Measurements from ENCODE around the gene EEF2. TPM values are rescaled to one million over a fixed set of nuclear protein-coding genes. Genes with fewer than 3 reads are reported as not detected.

EEF2 gene
- total RNA-seq, 2 donors from 2014 or later = 1,974 to 1,998 TPM

- WGBS = 2% methylated on average over 47 of the region's 51 CpGs
- DNase-seq (ENCODE audit: low spot score) = no peak
- H3K9me3 ChIP-seq = no peaks in the 10 kb centered on the region
- peaks cover 4% of the 10 kb centered on the region for H3K27me3 ChIP-seq (replicated peaks; ENCODE audit: insufficient read depth)
- no peaks in the 10 kb centered on the region for H3K4me1 ChIP-seq (replicated peaks)
- intact Hi-C loops (cut with DNase I) = no loop called here
- H3K36me3 ChIP-seq = no peaks in the 10 kb centered on the region
- H3K27ac ChIP-seq = no peak within 1 kb of the TSS
- TF ChIP-seq POLR2A (IDR thresholded peaks at IDR 0.05) (no peak), POLR2AphosphoS5 (IDR thresholded peaks at IDR 0.05) (no peak), CTCF (IDR thresholded peaks at IDR 0.05) (no peak)
- no peak within 1 kb of the TSS for H3K4me3 ChIP-seq
Observed at GRCh38 chr19:3932931-3933810, 52.1 kb downstream of the EEF2 start, which contains the start of gene NMRK2. Gene NMRK2 (plus strand): TSS chr19:3933069. CDS start chr19:3933672, 603 bp downstream.

- intact Hi-C loops (cut with DNase I) = no loop called here
- TF ChIP-seq POLR2AphosphoS5 (IDR thresholded peaks at IDR 0.05) (no peak), POLR2A (IDR thresholded peaks at IDR 0.05) (no peak), CTCF (IDR thresholded peaks at IDR 0.05) (no peak)
- Histone ChIP-seq H3K27ac (no peak overlapping the region), H3K9me3 (no peaks in the 10 kb centered on the region), H3K4me3 (no peak overlapping the region), H3K4me1 (replicated peaks) (no peaks in the 10 kb centered on the region), H3K36me3 (no peaks in the 10 kb centered on the region), H3K27me3 (replicated peaks; ENCODE audit: insufficient read depth) (peaks cover 4% of the 10 kb centered on the region)
- no peak for DNase-seq (ENCODE audit: low spot score)
- WGBS = 61% methylated on average over 8 of the region's 8 CpGs
Observed at GRCh38 chr19:3931041-3931440, 54.2 kb downstream of the EEF2 start.

MicroRNA genes within 50 kb of the gene (microRNA counts, 767-probe panel; counts per million panel counts)
- 0 to 431 counts per million in 2 donors for microRNA hsa-miR-637

Small RNA genes lying within 50 kb of the gene (microRNA-seq; reads per million reads assigned to microRNA genes)
- gene MIR637 = not detected

Small RNA genes lying within 50 kb of the gene (small RNA-seq; reads per million reads assigned to genes)
- gene SNORD37 = 3.7 to 6.6 reads per million in 2 donors

Other genes starting within 250 kb of the EEF2 start
- 10 to 100 TPM; 45.7 to 63.8 TPM for gene APBA3, start 223.8 kb downstream of the EEF2 start, total RNA-seq
- gene MRPL54, start 222.8 kb downstream of the EEF2 start, total RNA-seq = 100 to 1,000 TPM in 1 of 2 donors, 10 to 100 TPM in 1; 69.7 to 105 TPM
- not detected for gene RAX2, start 213.2 kb downstream of the EEF2 start, total RNA-seq
- gene MATK, start 199.1 kb downstream of the EEF2 start, total RNA-seq = 1 to 10 TPM; 1.9 to 4.4 TPM
- gene ZFR2, start 116.4 kb downstream of the EEF2 start, total RNA-seq = 10 to 100 TPM in 1 of 2 donors, not detected in 1; 10.2 TPM
- 1 to 10 TPM; 3.9 to 8.3 TPM for gene ATCAY, start 104.8 kb downstream of the EEF2 start, total RNA-seq
- gene NMRK2, start 52.4 kb downstream of the EEF2 start, total RNA-seq = 1 to 10 TPM in 1 of 2 donors, under 1 TPM in 1; 0.64 to 1.8 TPM
- gene DAPK3, start 14.4 kb downstream of the EEF2 start, total RNA-seq = 100 to 1,000 TPM in 1 of 2 donors, 10 to 100 TPM in 1; 87.1 to 107 TPM
- 10 to 100 TPM; 25.3 to 70.0 TPM for gene PIAS4, start 22.3 kb upstream of the EEF2 start, total RNA-seq
- 10 to 100 TPM; 77.1 to 87.3 TPM for gene ZBTB7A, start 81.4 kb upstream of the EEF2 start, total RNA-seq
- gene MAP2K2, start 138.7 kb upstream of the EEF2 start, total RNA-seq = 100 to 1,000 TPM; 104 to 145 TPM
- gene CREB3L3, start 168.2 kb upstream of the EEF2 start, total RNA-seq = not detected
- gene SIRT6, start 197.1 kb upstream of the EEF2 start, total RNA-seq = 10 to 100 TPM; 23.5 to 37.3 TPM
- gene ANKRD24, start 197.2 kb upstream of the EEF2 start, total RNA-seq = 10 to 100 TPM in 1 of 2 donors, 1 to 10 TPM in 1; 3.6 to 12.0 TPM
- 1 to 10 TPM; 3.0 to 5.7 TPM for gene EBI3, start 244.1 kb upstream of the EEF2 start, total RNA-seq